Activated CD8-positive, alpha-beta T cell treated with anti-CD3 and anti-CD28 coated beads for 36 hours (primary cell): ENCODE measurements around the gene SMIM30. TPM values are rescaled to one million over a fixed set of nuclear protein-coding genes. Genes with fewer than 3 reads are reported as not detected.
"Not testable (repeated sequence)": the region's sequence is repeated elsewhere in the genome, so short reads cannot be mapped to it uniquely, and the experiment has no call there.

ENCODE experiments used
- ATAC-seq: fragments of 200-7000 bp; cut with Tn5 transposase; one replicate; pipeline ENCODE4 v1.10.0; 2021; ENCODE audit warnings: mild to moderate bottlenecking, moderate library complexity
- CTCF ChIA-PET: fragments of 350-600 bp; sonication (Branson Sonifier 250); formaldehyde crosslinking; loops from one replicate; lab custom pipeline; 2021; ENCODE audit warnings: antibody characterized with exemption; lab: Charles Lee
- POLR2A ChIA-PET: fragments of 350-600 bp; sonication (Branson Sonifier 250); formaldehyde crosslinking; loops from one replicate; lab custom pipeline; 2021; ENCODE audit warnings: antibody characterized with exemption; lab: Charles Lee
- DNase-seq: peaks from one replicate; pipeline ENCODE4 v3.0.0-alpha.2; 2020
- H3K27ac Mint-ChIP-seq: one replicate; pipeline ENCODE4 v1.8.0; 2021; ENCODE audit warnings: mild to moderate bottlenecking, mixed read lengths
- H3K27me3 Mint-ChIP-seq: one replicate; pipeline ENCODE4 v1.8.0; 2021; ENCODE audit warnings: mixed read lengths
- H3K36me3 Mint-ChIP-seq: one replicate; pipeline ENCODE4 v1.8.0; 2021; ENCODE audit warnings: low read depth, mixed read lengths
- H3K4me1 Mint-ChIP-seq: one replicate; pipeline ENCODE4 v1.8.0; 2021; ENCODE audit warnings: low read depth, mixed read lengths
- H3K4me3 Mint-ChIP-seq: one replicate; pipeline ENCODE4 v1.8.0; 2021; ENCODE audit warnings: mild to moderate bottlenecking, moderate library complexity, mixed read lengths
- H3K9me3 Mint-ChIP-seq: one replicate; pipeline ENCODE4 v1.8.0; 2021; ENCODE audit warnings: mixed read lengths
- CTCF ChIP-seq: fragments of 200-600 bp; IDR thresholded peaks from one replicate; pipeline ENCODE4 v1.8.0; 2022; ENCODE audit warnings: antibody characterized with exemption, mild to moderate bottlenecking
- intact Hi-C: fragments of 100-400 bp; cut with micrococcal nuclease; formaldehyde crosslinking; loops from one replicate; pipeline ENCODE4 v1.10.0; 2022
- total RNA-seq, 2 experiments: library from RNA; stranded (reverse); gene quantifications; one replicate each; pipeline ENCODE4 v1.2.3, GENCODE V29; 2021

Gene SMIM30
- total RNA-seq, result 10 to 100 TPM; 49.3 to 49.8 TPM

GRCh38 chr7:113118074-113118959 is at the start of gene SMIM30:
TSS of gene SMIM30 (minus strand) at chr7:113118554. CDS start at chr7:113117578, 976 bp downstream.
- no peaks in the 10 kb centered on the region for H3K27me3 Mint-ChIP-seq
- no peaks in the 10 kb centered on the region for H3K9me3 Mint-ChIP-seq
- peak within 1 kb of the TSS; percentile 93 for H3K27ac Mint-ChIP-seq
- H3K36me3 Mint-ChIP-seq, result peaks cover 27% of the 10 kb centered on the region
- intact Hi-C loops, result loop anchor here (2.0 kb wide), 1 partner anchor 178 kb away; no protein-coding TSS in a partner anchor
- peak; percentile 95 for DNase-seq
- peak within 1 kb of the TSS; percentile 87 for H3K4me3 Mint-ChIP-seq
- peak; percentile 100 for ATAC-seq
- TF ChIP-seq CTCF, result no peak
- ChIA-PET POLR2A (no interaction called here), CTCF (no interaction called here)
- peaks cover 24% of the 10 kb centered on the region for H3K4me1 Mint-ChIP-seq

GRCh38 chr7:113166176-113166575 is 47.8 kb upstream of the SMIM30 start:
- H3K4me1 Mint-ChIP-seq, H3K4me3 Mint-ChIP-seq, POLR2A ChIA-PET, H3K36me3 Mint-ChIP-seq, H3K9me3 Mint-ChIP-seq, DNase-seq, intact Hi-C loops, H3K27ac Mint-ChIP-seq, ATAC-seq, CTCF ChIA-PET, H3K27me3 Mint-ChIP-seq: not testable (repeated sequence)

- no peak for TF ChIP-seq CTCF
- ChIA-PET POLR2A (interaction anchor here (0.8 kb wide), 1 partner anchor 15 kb away, joined by 3 read pairs; no protein-coding TSS in a partner anchor), CTCF (interaction anchor here (1.1 to 1.5 kb wide), 3 partner anchors 8 to 53 kb away, joined by 3 to 4 read pairs (median 3); no protein-coding TSS in a partner anchor)
- ATAC-seq (no peak), DNase-seq (no peak)
- H3K9me3 Mint-ChIP-seq, result no peaks in the 10 kb centered on the region
- H3K27me3 Mint-ChIP-seq, result peaks cover 6% of the 10 kb centered on the region
- H3K36me3 Mint-ChIP-seq, result no peaks in the 10 kb centered on the region
- H3K27ac Mint-ChIP-seq, result no peak overlapping the region
- no peak overlapping the region for H3K4me3 Mint-ChIP-seq
- no peaks in the 10 kb centered on the region for H3K4me1 Mint-ChIP-seq
- intact Hi-C loops, result no loop called here
Measured at GRCh38 chr7:113161050-113161449, 42.7 kb upstream of the SMIM30 start.

- H3K36me3 Mint-ChIP-seq, result no peaks in the 10 kb centered on the region
- ATAC-seq (peak; percentile 51), DNase-seq (peak; percentile 13)
- no peak overlapping the region for H3K4me3 Mint-ChIP-seq
- H3K27ac Mint-ChIP-seq, result no peak overlapping the region
- CTCF ChIA-PET, result interaction anchor here (0.6 to 4.0 kb wide), 12 partner anchors 11 to 610 kb away, joined by 3 to 21 read pairs (median 4); no protein-coding TSS in a partner anchor
- H3K9me3 Mint-ChIP-seq, result no peaks in the 10 kb centered on the region
- H3K4me1 Mint-ChIP-seq, result no peaks in the 10 kb centered on the region
- TF ChIP-seq CTCF, result peak; percentile 59
- intact Hi-C loops, result loop anchor here (5.0 kb wide), 1 partner anchor 262 kb away; no protein-coding TSS in a partner anchor
- POLR2A ChIA-PET, result no interaction called here
- H3K27me3 Mint-ChIP-seq, result peaks cover 8% of the 10 kb centered on the region
Measured at GRCh38 chr7:113159746-113160339, 41.5 kb upstream of the SMIM30 start.

GRCh38 chr7:113158756-113159155 is 40.4 kb upstream of the SMIM30 start:
- ATAC-seq (no peak), DNase-seq (no peak)
- ChIA-PET CTCF (interaction anchor here (1.1 to 4.0 kb wide), 3 partner anchors 14 to 609 kb away, joined by 3 to 21 read pairs (median 4); no protein-coding TSS in a partner anchor), POLR2A (no interaction called here)
- Mint-ChIP-seq H3K4me1 (no peaks in the 10 kb centered on the region), H3K27me3 (peaks cover 8% of the 10 kb centered on the region), H3K27ac (no peak overlapping the region), H3K36me3 (no peaks in the 10 kb centered on the region), H3K4me3 (no peak overlapping the region), H3K9me3 (no peaks in the 10 kb centered on the region)
- intact Hi-C loops, result loop anchor here (5.0 kb wide), 1 partner anchor 264 kb away; no protein-coding TSS in a partner anchor
- no peak for TF ChIP-seq CTCF
